ENCODE results near the gene IGLL5. TPM values are rescaled to one million over a fixed set of nuclear protein-coding genes. Genes with fewer than 3 reads are reported as not detected.
A peak's percentile ranks its signal among the peaks of the same experiment; 100 is the strongest.

IGLL5 gene
- total and polyA plus RNA-seq, 5 donors: 0.65 to 0.97 TPM; not detected in 3

GRCh38 chr22:22858559-22858937 lies 29.1 kb upstream of the IGLL5 start:
- no peaks in the 10 kb centered on the region for H3K27me3 ChIP-seq (ENCODE audit: control insufficient read depth, insufficient read depth)
- H3K27ac ChIP-seq (ENCODE audit: low read length): no peak overlapping the region
- 81% methylated on average over 2 of the region's 2 CpGs for WGBS
- no peaks in the 10 kb centered on the region for H3K4me1 ChIP-seq (ENCODE audit: control insufficient read depth, insufficient read depth, low read length)
- no peak for DNase-seq
- no peak for ATAC-seq
- intact Hi-C loops (cut with DNase I): loop anchor here in 2 of 4 donors (10.0 kb wide), 2 partner anchors 86 to 266 kb away; no protein-coding TSS in a partner anchor
- H3K9me3 ChIP-seq (ENCODE audit: control insufficient read depth, low read length): no peaks in the 10 kb centered on the region
- no peak overlapping the region for H3K4me3 ChIP-seq (ENCODE audit: low read length)

GRCh38 chr22:22863001-22863400 lies 24.6 kb upstream of the IGLL5 start:
- intact Hi-C loops (cut with DNase I): no loop called here
- 86% methylated on average over 2 of the region's 2 CpGs for WGBS
- no peak overlapping the region for H3K4me3 ChIP-seq (ENCODE audit: low read length)

GRCh38 chr22:22865311-22866072 lies 22.1 kb upstream of the IGLL5 start:
- ATAC-seq (no peak), DNase-seq (no peak)
- no peak overlapping the region for H3K27ac ChIP-seq (ENCODE audit: low read length)
- H3K9me3 ChIP-seq (ENCODE audit: control insufficient read depth, low read length): no peaks in the 10 kb centered on the region
- no peaks in the 10 kb centered on the region for H3K27me3 ChIP-seq (ENCODE audit: control insufficient read depth, insufficient read depth)
- no peak overlapping the region for H3K4me3 ChIP-seq (ENCODE audit: low read length)
- no peaks in the 10 kb centered on the region for H3K4me1 ChIP-seq (ENCODE audit: control insufficient read depth, insufficient read depth, low read length)
- intact Hi-C loops (cut with DNase I): no loop called here
- WGBS: 48% methylated on average over 5 of the region's 5 CpGs

More at GRCh38 chr22:22863001-22863400, 24.6 kb upstream of the IGLL5 start:
- H3K27me3 ChIP-seq (ENCODE audit: control insufficient read depth, insufficient read depth): no peaks in the 10 kb centered on the region
- no peak overlapping the region for H3K27ac ChIP-seq (ENCODE audit: low read length)
- DNase-seq (no peak), ATAC-seq (no peak)
- no peaks in the 10 kb centered on the region for H3K4me1 ChIP-seq (ENCODE audit: control insufficient read depth, insufficient read depth, low read length)
- H3K9me3 ChIP-seq (ENCODE audit: control insufficient read depth, low read length): no peaks in the 10 kb centered on the region

GRCh38 chr22:22866381-22867111 lies 21.1 kb upstream of the IGLL5 start:
- no peak overlapping the region for H3K4me3 ChIP-seq (ENCODE audit: low read length)
- WGBS: 55% methylated on average over 8 of the region's 8 CpGs
- no peaks in the 10 kb centered on the region for H3K27me3 ChIP-seq (ENCODE audit: control insufficient read depth, insufficient read depth)
- peak in 1 of 2 donors; percentile 47 for ATAC-seq
- intact Hi-C loops (cut with DNase I): no loop called here
- no peaks in the 10 kb centered on the region for H3K4me1 ChIP-seq (ENCODE audit: control insufficient read depth, insufficient read depth, low read length)
- no peak for DNase-seq
- H3K27ac ChIP-seq (ENCODE audit: low read length): no peak overlapping the region
- H3K9me3 ChIP-seq (ENCODE audit: control insufficient read depth, low read length): no peaks in the 10 kb centered on the region

- intact Hi-C loops (cut with DNase I): no loop called here
- WGBS: 83% methylated on average over 6 of the region's 6 CpGs
- H3K27ac ChIP-seq (ENCODE audit: low read length): no peak overlapping the region
- ATAC-seq: no peak
- no peaks in the 10 kb centered on the region for H3K9me3 ChIP-seq (ENCODE audit: control insufficient read depth, low read length)
- no peak overlapping the region for H3K4me3 ChIP-seq (ENCODE audit: low read length)
- DNase-seq: no peak
- H3K4me1 ChIP-seq (ENCODE audit: control insufficient read depth, insufficient read depth, low read length): no peaks in the 10 kb centered on the region
- H3K27me3 ChIP-seq (ENCODE audit: control insufficient read depth, insufficient read depth): no peaks in the 10 kb centered on the region
Measured at GRCh38 chr22:22867996-22868715, 19.5 kb upstream of the IGLL5 start.

- intact Hi-C loops (cut with DNase I): no loop called here
- Histone ChIP-seq H3K4me1 (ENCODE audit: control insufficient read depth, insufficient read depth, low read length) (no peaks in the 10 kb centered on the region), H3K4me3 (ENCODE audit: low read length) (no peak overlapping the region), H3K27me3 (ENCODE audit: control insufficient read depth, insufficient read depth) (no peaks in the 10 kb centered on the region), H3K27ac (ENCODE audit: low read length) (no peak overlapping the region), H3K9me3 (ENCODE audit: control insufficient read depth, low read length) (no peaks in the 10 kb centered on the region)
- DNase-seq: no peak
- ATAC-seq: no peak
- 63% methylated on average over 8 of the region's 8 CpGs for WGBS
Measured at GRCh38 chr22:22870577-22871404, 16.8 kb upstream of the IGLL5 start.

- H3K9me3 ChIP-seq (ENCODE audit: control insufficient read depth, low read length): no peaks in the 10 kb centered on the region
- no peak for DNase-seq
- intact Hi-C loops (cut with DNase I): no loop called here
- no peak overlapping the region for H3K4me3 ChIP-seq (ENCODE audit: low read length)
- no peaks in the 10 kb centered on the region for H3K4me1 ChIP-seq (ENCODE audit: control insufficient read depth, insufficient read depth, low read length)
- H3K27me3 ChIP-seq (ENCODE audit: control insufficient read depth, insufficient read depth): no peaks in the 10 kb centered on the region
- H3K27ac ChIP-seq (ENCODE audit: low read length): no peak overlapping the region
- 89% methylated on average over 10 of the region's 10 CpGs for WGBS
- ATAC-seq: no peak
Measured at GRCh38 chr22:22871536-22872278, 15.9 kb upstream of the IGLL5 start.

- WGBS: 72% methylated on average over 8 of the region's 8 CpGs
- intact Hi-C loops (cut with DNase I): no loop called here
- no peaks in the 10 kb centered on the region for H3K27me3 ChIP-seq (ENCODE audit: control insufficient read depth, insufficient read depth)
Measured at GRCh38 chr22:22872722-22873708, 14.6 kb upstream of the IGLL5 start.

GRCh38 chr22:22877523-22878210 lies 9.9 kb upstream of the IGLL5 start:
- intact Hi-C loops (cut with DNase I): no loop called here
- H3K4me3 ChIP-seq (ENCODE audit: low read length): no peak overlapping the region
- no peaks in the 10 kb centered on the region for H3K4me1 ChIP-seq (ENCODE audit: control insufficient read depth, insufficient read depth, low read length)
- WGBS: 16% methylated on average over 7 of the region's 7 CpGs
- no peak overlapping the region for H3K27ac ChIP-seq (ENCODE audit: low read length)
- no peaks in the 10 kb centered on the region for H3K27me3 ChIP-seq (ENCODE audit: control insufficient read depth, insufficient read depth)
- no peaks in the 10 kb centered on the region for H3K9me3 ChIP-seq (ENCODE audit: control insufficient read depth, low read length)
- ATAC-seq: no peak
- peak; percentile 59 to 79 (median 71) for DNase-seq

More at GRCh38 chr22:22872722-22873708, 14.6 kb upstream of the IGLL5 start:
- no peak for ATAC-seq
- Histone ChIP-seq H3K4me1 (ENCODE audit: control insufficient read depth, insufficient read depth, low read length) (no peaks in the 10 kb centered on the region), H3K9me3 (ENCODE audit: control insufficient read depth, low read length) (no peaks in the 10 kb centered on the region), H3K27ac (ENCODE audit: low read length) (no peak overlapping the region), H3K4me3 (ENCODE audit: low read length) (no peak overlapping the region)
- DNase-seq: no peak
